OCI-LY1 (cell line): Measurements from ENCODE around the gene UGT1A10.
"Not testable (repeated sequence)": the region's sequence is repeated elsewhere in the genome, so short reads cannot be mapped to it uniquely, and the experiment has no call there.

Source experiments
- EZH2 ChIP-seq: fragments of 200-600 bp; sonication (generic), shearing (Covaris generic); IDR thresholded peaks from 2 replicates; pipeline ENCODE4 v1.8.0; 2017; ENCODE audit warnings: borderline replicate concordance, mixed run types, mild to moderate bottlenecking, antibody characterized with exemption, low read length, moderate library complexity, mixed read lengths
- TF ChIP-seq, protein P1 (sequence below): fragments of 200-600 bp; sonication (generic), shearing (Covaris generic); IDR thresholded peaks from 2 replicates; pipeline ENCODE4 v1.5.1; 2017; ENCODE audit warnings: mild to moderate bottlenecking, antibody characterized with exemption, low read length, moderate library complexity, mixed read lengths

DNA sequence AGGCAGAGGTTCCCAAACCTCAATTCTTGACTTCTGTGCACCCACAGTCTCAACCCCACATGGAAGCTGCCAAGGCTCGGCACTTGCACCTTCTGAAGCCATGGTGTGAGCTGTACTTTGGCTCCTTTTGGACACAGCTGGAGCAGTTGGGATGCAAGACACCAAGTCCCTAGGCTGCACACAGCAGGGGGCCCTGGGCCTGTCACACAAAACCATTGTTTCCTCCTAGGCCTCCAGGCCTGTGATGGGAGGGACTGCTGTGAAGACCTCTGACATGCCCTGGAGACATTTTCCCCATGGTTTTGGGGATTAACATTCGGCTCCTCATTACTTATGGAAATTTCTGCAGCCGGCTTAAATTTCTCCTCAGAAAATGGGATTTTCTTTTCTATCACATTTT is 9.8 kb downstream of the UGT1A10 start:
- TF ChIP-seq, protein P1, sequence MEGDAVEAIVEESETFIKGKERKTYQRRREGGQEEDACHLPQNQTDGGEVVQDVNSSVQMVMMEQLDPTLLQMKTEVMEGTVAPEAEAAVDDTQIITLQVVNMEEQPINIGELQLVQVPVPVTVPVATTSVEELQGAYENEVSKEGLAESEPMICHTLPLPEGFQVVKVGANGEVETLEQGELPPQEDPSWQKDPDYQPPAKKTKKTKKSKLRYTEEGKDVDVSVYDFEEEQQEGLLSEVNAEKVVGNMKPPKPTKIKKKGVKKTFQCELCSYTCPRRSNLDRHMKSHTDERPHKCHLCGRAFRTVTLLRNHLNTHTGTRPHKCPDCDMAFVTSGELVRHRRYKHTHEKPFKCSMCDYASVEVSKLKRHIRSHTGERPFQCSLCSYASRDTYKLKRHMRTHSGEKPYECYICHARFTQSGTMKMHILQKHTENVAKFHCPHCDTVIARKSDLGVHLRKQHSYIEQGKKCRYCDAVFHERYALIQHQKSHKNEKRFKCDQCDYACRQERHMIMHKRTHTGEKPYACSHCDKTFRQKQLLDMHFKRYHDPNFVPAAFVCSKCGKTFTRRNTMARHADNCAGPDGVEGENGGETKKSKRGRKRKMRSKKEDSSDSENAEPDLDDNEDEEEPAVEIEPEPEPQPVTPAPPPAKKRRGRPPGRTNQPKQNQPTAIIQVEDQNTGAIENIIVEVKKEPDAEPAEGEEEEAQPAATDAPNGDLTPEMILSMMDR: not testable (repeated sequence)
- not testable (repeated sequence) for TF ChIP-seq EZH2
